Measurements from ENCODE around the gene ESYT3. TPM values are rescaled to one million over a fixed set of nuclear protein-coding genes. Genes with fewer than 3 reads are reported as not detected.

Gene ESYT3
- total and polyA plus RNA-seq, 2 experiments from 2014 or later = 3.5 to 8.2 TPM

- no peaks in the 10 kb centered on the region for H3K9me2 ChIP-seq (ENCODE audit: insufficient read depth)
- no peaks in the 10 kb centered on the region for H3K27me3 ChIP-seq (ENCODE audit: insufficient read depth)
- no peak overlapping the region for H3K4me3 ChIP-seq
- Mint-ChIP-seq H3K9me3 (no peaks in the 10 kb centered on the region), H3K36me3 (ENCODE audit: low read depth) (peaks cover 6% of the 10 kb centered on the region; the same call in 1 of the 3 replicates), H3K4me3 (no peak overlapping the region), H3K27me3 (ENCODE audit: insufficient read depth, low read depth, poor library complexity) (peaks cover 4% of the 10 kb centered on the region), H3K4me1 (peaks cover 6% of the 10 kb centered on the region; the same call in 2 of the 3 replicates), H3K27ac (no peak overlapping the region)
- no peaks in the 10 kb centered on the region for H3K79me2 ChIP-seq (replicated peaks; ENCODE audit: insufficient read depth)
- DNase-seq (ENCODE audit: low spot score) = no peak
- ATAC-seq = no peak
- H3K4me1 ChIP-seq (ENCODE audit: insufficient read depth) = no peaks in the 10 kb centered on the region
- no peaks in the 10 kb centered on the region for H3F3A ChIP-seq (replicated peaks; ENCODE audit: low read depth)
- no peak overlapping the region for H2AFZ ChIP-seq
- no peaks in the 10 kb centered on the region for H3K36me3 ChIP-seq (ENCODE audit: insufficient read depth)
- 0 out of 2 replicates have a peak, but pooled peaks cover 3% of the 10 kb centered on the region for H4K20me1 ChIP-seq (replicated peaks; ENCODE audit: insufficient read depth)
- no peak for TF ChIP-seq EZH2 (IDR thresholded peaks at IDR 0.05; ENCODE audit: low read depth, unreplicated experiment)
- TF ChIP-seq JUNB (IDR thresholded peaks at IDR 0.05; ENCODE audit: unreplicated experiment) = no peak
- TF ChIP-seq EZH2phosphoT487 (IDR thresholded peaks at IDR 0.05; ENCODE audit: unreplicated experiment) = no peak
- no peak for TF ChIP-seq NANOG (IDR thresholded peaks at IDR 0.05; ENCODE audit: borderline replicate concordance)
- TF ChIP-seq ZNF331 (CRISPR knock-in tag; IDR thresholded peaks at IDR 0.05; ENCODE audit: low read depth) = no peak
- no peak for TF ChIP-seq POLR2AphosphoS5 (IDR thresholded peaks at IDR 0.05; ENCODE audit: low read depth)
- no peak for TF ChIP-seq ZNF114 (CRISPR knock-in tag; IDR thresholded peaks at IDR 0.05)
- TF ChIP-seq STAT1 (IDR thresholded peaks at IDR 0.05; ENCODE audit: unreplicated experiment) = no peak
- no peak for TF ChIP-seq ETS1 (IDR thresholded peaks at IDR 0.05)
- no peak for TF ChIP-seq ZNF462 (CRISPR knock-in tag; IDR thresholded peaks at IDR 0.05)
- no peak for TF ChIP-seq CREB1 (CRISPR knock-in tag; IDR thresholded peaks at IDR 0.05; ENCODE audit: low read depth)
- no peak for TF ChIP-seq CTCF (conservative IDR thresholded peaks at IDR 0.05; ENCODE audit: low read depth in 2 of 2)
- TF ChIP-seq REST (IDR thresholded peaks at IDR 0.05; ENCODE audit: unreplicated experiment) = no peak
- H3K27ac ChIP-seq (ENCODE audit: low read depth) = no peak overlapping the region
- H3K4me2 ChIP-seq = no peak overlapping the region
Observed at GRCh38 chr3:138463724-138464490, 29.5 kb downstream of the ESYT3 start.
